Trophoblast cell (in vitro differentiated cells and primary cell): Measurements from ENCODE around the gene GCHFR.
A peak's percentile ranks its signal among the peaks of the same experiment; 100 is the strongest.

ENCODE experiments used
- DNase-seq, 2 donors: peaks; one replicate each; pipeline ENCODE4 v3.0.0-alpha.2; 2016
- H2AFZ ChIP-seq: 2 replicates; pipeline ENCODE4 v1.6.1; 2013; ENCODE audit warnings: low read length, moderate library complexity, mild to moderate bottlenecking; ENCODE audit not compliant: insufficient read depth, poor library complexity
- H2AK5ac ChIP-seq: 2 replicates; pipeline ENCODE4 v1.6.1; 2013; ENCODE audit warnings: mild to moderate bottlenecking, low read length
- H2BK120ac ChIP-seq: 2 replicates; pipeline ENCODE4 v1.6.1; 2013; ENCODE audit warnings: low read length, mild to moderate bottlenecking, moderate library complexity; ENCODE audit not compliant: insufficient read depth, poor library complexity
- H2BK12ac ChIP-seq: 2 replicates; pipeline ENCODE4 v1.6.1; 2013; ENCODE audit warnings: mild to moderate bottlenecking, low read length, moderate library complexity
- H2BK5ac ChIP-seq: 2 replicates; pipeline ENCODE4 v1.6.1; 2013; ENCODE audit warnings: low read length, low read depth, moderate library complexity, mild to moderate bottlenecking; ENCODE audit not compliant: poor library complexity
- H3K14ac ChIP-seq: 2 replicates; pipeline ENCODE4 v1.6.1; 2013; ENCODE audit warnings: mild to moderate bottlenecking, low read length
- H3K18ac ChIP-seq: 2 replicates; pipeline ENCODE4 v1.6.1; 2013; ENCODE audit warnings: mild to moderate bottlenecking, low read length
- H3K23ac ChIP-seq: 2 replicates; pipeline ENCODE4 v1.6.1; 2013; ENCODE audit warnings: low read length
- H3K27ac ChIP-seq: 2 replicates; pipeline ENCODE4 v1.5.1; 2013; ENCODE audit warnings: low read depth, mild to moderate bottlenecking, inconsistent platforms, low read length, moderate library complexity
- H3K27me3 ChIP-seq: 2 replicates; pipeline ENCODE4 v1.6.1; 2013; ENCODE audit warnings: inconsistent platforms, mild to moderate bottlenecking, low read length, moderate library complexity; ENCODE audit not compliant: insufficient read depth
- H3K36me3 ChIP-seq, 2 experiments: 1 replicate in 1 of 2; 2 replicates in 1 of 2; pipeline ENCODE4 v1.6.1; 2013; ENCODE audit warnings: low read length in 2 of 2, mild to moderate bottlenecking in 2 of 2, moderate library complexity in 1 of 2; ENCODE audit not compliant: insufficient read depth in 2 of 2, control insufficient read depth in 1 of 2
- H3K4ac ChIP-seq: 2 replicates; pipeline ENCODE4 v1.6.1; 2013; ENCODE audit warnings: low read depth, mild to moderate bottlenecking, low read length, moderate library complexity
- H3K4me1 ChIP-seq, 2 experiments: 1 replicate in 1 of 2; 2 replicates in 1 of 2; pipeline ENCODE4 v1.6.1; 2013; ENCODE audit warnings: low read length in 2 of 2, mild to moderate bottlenecking in 2 of 2, moderate library complexity in 1 of 2; ENCODE audit not compliant: insufficient read depth in 2 of 2, control insufficient read depth in 1 of 2
- H3K4me2 ChIP-seq: 2 replicates; pipeline ENCODE4 v1.6.1; 2013; ENCODE audit warnings: inconsistent platforms, mild to moderate bottlenecking, low read length, moderate library complexity
- H3K4me3 ChIP-seq: 2 replicates; pipeline ENCODE4 v1.5.1; 2013; ENCODE audit warnings: mild to moderate bottlenecking, low read depth, low read length, inconsistent platforms
- H3K79me1 ChIP-seq: one replicate; pipeline ENCODE4 v1.6.1; 2013; ENCODE audit warnings: low read length
- H3K79me2 ChIP-seq: 2 replicates; pipeline ENCODE4 v1.6.1; 2013; ENCODE audit warnings: low read length, mild to moderate bottlenecking; ENCODE audit not compliant: control insufficient read depth, insufficient read depth, poor library complexity
- H3K9ac ChIP-seq: 2 replicates; pipeline ENCODE4 v1.6.1; 2013; ENCODE audit warnings: mild to moderate bottlenecking, low read length
- H3K9me3 ChIP-seq: 2 replicates; pipeline ENCODE4 v1.6.1; 2013; ENCODE audit warnings: low read depth, mild to moderate bottlenecking, control low read depth, inconsistent platforms, low read length; ENCODE audit not compliant: insufficient read depth
- H4K12ac ChIP-seq: 2 replicates; pipeline ENCODE4 v1.6.1; 2013; ENCODE audit warnings: low read depth, mild to moderate bottlenecking, low read length, moderate library complexity
- H4K8ac ChIP-seq: 2 replicates; pipeline ENCODE4 v1.6.1; 2013; ENCODE audit warnings: low read depth, mild to moderate bottlenecking, low read length, moderate library complexity
- H4K91ac ChIP-seq: one replicate; pipeline ENCODE4 v1.6.1; 2013; ENCODE audit warnings: low read depth, mild to moderate bottlenecking, low read length, moderate library complexity
- WGBS: extraction: QIAGEN DNeasy Blood & Tissue Kit; methylation state at CpG from one replicate; pipeline ENCODE4 v1.1.7; 2013; ENCODE audit warnings: missing lambda C conversion rate; ENCODE audit not compliant: insufficient read length, insufficient coverage; ENCODE audit errors: extremely low coverage; 5-methylcytosine and 5-hydroxymethylcytosine counted together

GCHFR gene

GRCh38 chr15:40743485-40743901 is 20.4 kb upstream of the GCHFR start:
- no peak overlapping the region for H3K27ac ChIP-seq
- no peaks in the 10 kb centered on the region for H3K79me2 ChIP-seq
- H3K4ac ChIP-seq, result no peak overlapping the region
- no peak overlapping the region for H3K9ac ChIP-seq
- H2BK12ac ChIP-seq, result no peak overlapping the region
- no peak overlapping the region for H2BK5ac ChIP-seq
- no peaks in the 10 kb centered on the region for H3K79me1 ChIP-seq
- no peak overlapping the region for H2AK5ac ChIP-seq
- H3K14ac ChIP-seq, result no peak overlapping the region
- H3K4me1 ChIP-seq, result peaks cover 4 to 5% of the 10 kb centered on the region in 2 experiments
- no peak overlapping the region for H3K23ac ChIP-seq
- H4K12ac ChIP-seq, result no peak overlapping the region
- no peak overlapping the region for H4K91ac ChIP-seq
- H3K36me3 ChIP-seq, result peaks cover 24 to 28% of the 10 kb centered on the region in 2 experiments
- no peak for DNase-seq
- H3K4me2 ChIP-seq, result no peak overlapping the region
- H4K8ac ChIP-seq, result no peak overlapping the region
- no peak overlapping the region for H3K18ac ChIP-seq
- H3K27me3 ChIP-seq, result no peaks in the 10 kb centered on the region
- H3K9me3 ChIP-seq, result peaks cover 2% of the 10 kb centered on the region
- no peak overlapping the region for H3K4me3 ChIP-seq
- no peak overlapping the region for H2BK120ac ChIP-seq
- no peak overlapping the region for H2AFZ ChIP-seq
- WGBS, result no CpG with 5 or more reads among the region's 2 CpGs

GRCh38 chr15:40743921-40744814 is 19.7 kb upstream of the GCHFR start:
- Histone ChIP-seq H2AK5ac (no peak overlapping the region), H3K36me3 (peaks cover 25 to 27% of the 10 kb centered on the region in 2 experiments), H3K9me3 (peaks cover 2% of the 10 kb centered on the region), H4K8ac (no peak overlapping the region), H3K4me2 (no peak overlapping the region), H3K27me3 (no peaks in the 10 kb centered on the region), H2AFZ (no peak overlapping the region), H3K14ac (no peak overlapping the region), H3K9ac (no peak overlapping the region), H3K23ac (no peak overlapping the region), H3K79me2 (no peaks in the 10 kb centered on the region), H2BK12ac (no peak overlapping the region), H3K4ac (no peak overlapping the region), H2BK5ac (no peak overlapping the region), H3K4me3 (no peak overlapping the region), H3K27ac (no peak overlapping the region), H2BK120ac (no peak overlapping the region), H4K12ac (no peak overlapping the region), H3K4me1 (peaks cover 4 to 5% of the 10 kb centered on the region in 2 experiments), H3K18ac (no peak overlapping the region), H3K79me1 (no peaks in the 10 kb centered on the region), H4K91ac (no peak overlapping the region)
- WGBS, result no CpG with 5 or more reads among the region's 12 CpGs
- peak; percentile 33 to 57 for DNase-seq

GRCh38 chr15:40744815-40745152 is 19.1 kb upstream of the GCHFR start:
- Histone ChIP-seq H3K79me2 (no peaks in the 10 kb centered on the region), H2BK120ac (no peak overlapping the region), H3K9me3 (peaks cover 2% of the 10 kb centered on the region), H3K18ac (no peak overlapping the region), H2AFZ (no peak overlapping the region), H2BK5ac (no peak overlapping the region), H3K27ac (no peak overlapping the region), H3K9ac (no peak overlapping the region), H4K8ac (no peak overlapping the region), H3K36me3 (peaks cover 19 to 25% of the 10 kb centered on the region in 2 experiments), H4K12ac (no peak overlapping the region), H3K23ac (no peak overlapping the region), H3K14ac (no peak overlapping the region), H3K4me2 (no peak overlapping the region), H2AK5ac (no peak overlapping the region), H4K91ac (no peak overlapping the region), H3K4me1 (peaks cover 4 to 5% of the 10 kb centered on the region in 2 experiments), H3K27me3 (no peaks in the 10 kb centered on the region), H3K79me1 (no peaks in the 10 kb centered on the region), H3K4me3 (no peak overlapping the region), H2BK12ac (no peak overlapping the region), H3K4ac (no peak overlapping the region)
- no CpG with 5 or more reads among the region's 5 CpGs for WGBS
- DNase-seq, result no peak

GRCh38 chr15:40746916-40747418 is 16.9 kb upstream of the GCHFR start:
- peaks cover 4 to 5% of the 10 kb centered on the region in 2 experiments for H3K4me1 ChIP-seq
- H4K8ac ChIP-seq, result no peak overlapping the region
- no peak overlapping the region for H2BK120ac ChIP-seq
- no CpG with 5 or more reads among the region's 3 CpGs for WGBS
- H3K4me3 ChIP-seq, result no peak overlapping the region
- no peaks in the 10 kb centered on the region for H3K79me2 ChIP-seq
- H3K4ac ChIP-seq, result no peak overlapping the region
- H3K18ac ChIP-seq, result no peak overlapping the region
- H2BK12ac ChIP-seq, result no peak overlapping the region
- no peak overlapping the region for H2AFZ ChIP-seq
- no peak overlapping the region for H2AK5ac ChIP-seq
- DNase-seq, result no peak
- H4K12ac ChIP-seq, result no peak overlapping the region
- H3K9me3 ChIP-seq, result peaks cover 2% of the 10 kb centered on the region
- H3K27me3 ChIP-seq, result no peaks in the 10 kb centered on the region
- peaks cover 24 to 32% of the 10 kb centered on the region in 2 experiments for H3K36me3 ChIP-seq
- H3K14ac ChIP-seq, result no peak overlapping the region
- H3K27ac ChIP-seq, result no peak overlapping the region
- no peak overlapping the region for H3K4me2 ChIP-seq
- H3K9ac ChIP-seq, result no peak overlapping the region
- no peaks in the 10 kb centered on the region for H3K79me1 ChIP-seq
- H4K91ac ChIP-seq, result no peak overlapping the region
- no peak overlapping the region for H3K23ac ChIP-seq
- no peak overlapping the region for H2BK5ac ChIP-seq
